ENCODE results near the gene GNB4.

Gene GNB4

DNA sequence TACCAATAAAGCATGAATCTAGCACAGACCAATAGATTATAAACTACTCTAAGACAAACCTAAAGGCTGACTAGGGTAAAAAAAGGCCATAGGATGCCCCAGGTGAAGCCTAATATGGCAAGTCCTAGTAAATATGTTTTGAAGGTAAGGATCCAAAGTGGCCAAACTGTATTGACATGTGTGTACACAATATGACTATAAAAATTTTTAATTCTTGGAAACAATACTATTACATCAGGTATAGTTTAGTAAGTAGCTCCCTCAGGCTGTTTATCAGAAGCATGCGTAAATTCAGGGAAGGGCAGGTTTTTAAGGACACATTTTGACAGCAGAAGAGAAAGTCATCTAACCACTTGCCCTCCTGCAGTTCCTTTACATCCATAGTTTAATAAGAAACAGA lies 18.8 kb downstream of the GNB4 start:
- DNase-seq: no peak

DNA sequence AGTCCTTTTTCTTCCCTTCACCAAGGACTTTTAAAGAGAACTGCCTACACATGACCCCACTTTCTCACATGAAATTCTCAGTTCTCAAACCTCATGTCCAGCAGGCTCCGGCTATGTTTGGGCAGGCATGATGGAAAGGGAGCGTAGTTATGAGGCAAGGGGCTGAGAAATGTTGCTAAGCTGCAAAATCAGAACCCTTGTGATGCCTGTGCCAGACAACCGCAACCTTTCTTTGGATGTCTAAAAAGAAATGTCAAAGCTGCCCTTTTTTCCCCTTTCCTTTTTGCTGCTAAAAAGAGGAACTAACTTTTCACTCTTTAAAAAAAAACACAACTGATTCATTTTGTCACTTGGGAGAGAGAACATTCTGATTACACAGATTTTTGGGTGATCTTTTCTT lies 19.2 kb downstream of the GNB4 start:
- DNase-seq: no peak

DNA sequence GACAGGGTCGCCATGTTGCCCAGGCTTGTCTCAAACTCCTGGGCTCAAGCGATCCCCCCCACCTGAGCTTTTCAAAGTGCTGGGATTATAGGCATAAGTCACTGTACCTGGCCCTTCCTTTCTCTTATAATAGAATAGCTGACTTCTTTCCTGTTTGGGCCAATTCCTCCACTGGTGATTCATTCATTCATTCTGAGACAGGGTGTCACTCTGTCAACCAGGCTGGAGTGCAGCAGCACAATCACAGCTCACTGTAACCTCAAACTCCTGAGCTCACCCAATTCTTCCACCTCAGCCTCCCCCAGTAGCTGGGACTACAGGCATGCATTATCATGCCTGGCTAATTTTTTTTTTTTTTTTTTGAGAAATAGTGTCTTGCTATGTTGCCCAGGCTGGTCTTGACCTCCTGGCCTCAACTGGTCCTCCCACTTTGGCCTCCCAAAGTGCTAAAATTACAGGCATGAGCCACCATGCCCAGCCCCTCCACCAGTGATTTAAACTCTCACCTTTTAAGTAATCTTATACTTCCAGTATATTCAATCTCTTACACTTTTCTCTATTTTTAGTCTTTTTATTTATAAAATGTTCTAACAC lies 20.9 kb downstream of the GNB4 start:
- DNase-seq: no peak

DNA sequence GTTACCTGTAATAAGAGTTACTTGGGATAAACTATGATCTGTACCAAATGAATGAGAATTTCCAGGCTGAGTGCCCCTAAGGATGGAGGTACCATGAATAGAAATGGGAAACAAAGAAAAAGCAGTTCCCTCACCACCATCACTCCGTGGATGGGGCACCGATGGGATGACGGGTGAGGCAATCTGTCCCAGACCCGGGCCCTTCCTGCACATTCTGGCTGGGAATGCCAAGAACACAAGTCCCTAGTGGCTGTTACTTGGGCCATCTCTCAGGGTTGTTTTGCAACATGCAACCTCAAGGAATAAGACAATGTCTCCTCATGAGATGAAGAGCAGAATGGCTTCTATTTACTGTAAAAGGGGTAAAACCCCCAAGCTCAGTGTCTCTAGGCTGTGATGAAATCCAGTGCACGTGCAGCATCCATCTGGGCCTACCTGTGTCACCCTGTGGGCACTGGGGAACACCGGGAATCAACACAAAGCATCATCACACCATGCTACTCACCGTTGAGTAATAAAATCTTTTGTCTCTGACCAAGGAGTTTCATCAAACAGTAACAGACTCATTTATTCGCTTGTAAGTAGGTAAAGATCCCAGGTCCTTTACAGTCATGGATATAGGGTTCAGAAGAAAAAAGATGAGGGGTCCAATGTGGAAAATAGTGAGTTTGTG lies 22.3 kb downstream of the GNB4 start:
- DNase-seq: no peak

DNA sequence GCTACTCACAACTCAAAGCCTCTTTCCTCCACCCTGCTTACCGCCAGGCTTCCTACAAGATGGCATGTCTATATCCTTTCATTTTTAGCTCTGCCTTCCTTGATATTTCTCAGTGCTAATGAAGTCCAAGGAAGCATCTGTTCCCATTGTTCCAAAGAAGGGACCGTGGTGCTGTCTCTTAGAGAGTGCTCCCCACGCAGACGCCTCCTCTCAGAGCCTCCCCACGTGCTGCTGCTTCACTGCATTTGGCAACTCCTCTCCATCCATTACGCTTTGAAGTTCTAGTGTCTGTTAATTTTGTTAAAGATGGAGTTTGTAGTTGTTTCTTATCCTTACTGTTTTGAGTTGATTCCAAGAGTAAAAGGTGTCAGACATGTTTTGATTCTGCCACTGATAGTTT lies 26.2 kb downstream of the GNB4 start:
- DNase-seq: no peak

DNA sequence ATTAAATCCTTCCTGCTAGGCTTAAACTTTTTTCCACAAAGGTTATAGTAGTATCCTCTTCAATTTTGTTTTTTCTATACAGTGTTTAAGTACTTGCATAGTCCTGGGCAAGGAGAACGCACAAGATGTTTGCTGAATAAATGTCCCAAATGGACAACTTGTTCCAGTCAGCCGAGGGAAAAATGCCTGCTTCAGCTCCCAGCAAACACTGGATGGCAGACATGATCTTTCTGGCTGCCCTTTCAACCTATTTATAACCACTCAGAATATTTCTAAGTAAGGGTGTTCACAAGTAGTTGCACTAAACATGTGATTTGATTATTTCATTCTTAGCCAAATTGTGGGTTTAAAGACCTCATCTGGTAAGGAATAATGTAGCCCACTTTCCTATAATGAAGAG lies 29.8 kb downstream of the GNB4 start:
- DNase-seq: no peak

DNA sequence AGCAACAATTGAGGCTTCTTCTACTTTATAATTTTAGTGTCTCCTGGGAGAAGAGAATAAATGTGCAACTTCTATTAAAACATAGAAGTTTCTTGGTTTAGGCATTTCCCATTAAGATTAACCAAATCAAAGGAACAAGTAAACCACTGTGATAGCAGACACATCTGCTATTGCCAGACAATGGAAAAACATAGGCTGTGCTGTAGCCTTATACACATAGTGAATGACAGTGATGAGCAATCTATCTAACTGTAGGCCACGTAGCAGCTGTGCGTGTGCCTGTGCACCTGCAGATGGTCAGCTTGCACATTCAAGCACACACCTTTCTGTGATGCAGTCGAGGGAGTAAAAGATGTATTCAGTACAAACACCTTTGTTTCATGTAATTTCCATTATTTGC lies 32.7 kb downstream of the GNB4 start:
- no peak for DNase-seq

DNA sequence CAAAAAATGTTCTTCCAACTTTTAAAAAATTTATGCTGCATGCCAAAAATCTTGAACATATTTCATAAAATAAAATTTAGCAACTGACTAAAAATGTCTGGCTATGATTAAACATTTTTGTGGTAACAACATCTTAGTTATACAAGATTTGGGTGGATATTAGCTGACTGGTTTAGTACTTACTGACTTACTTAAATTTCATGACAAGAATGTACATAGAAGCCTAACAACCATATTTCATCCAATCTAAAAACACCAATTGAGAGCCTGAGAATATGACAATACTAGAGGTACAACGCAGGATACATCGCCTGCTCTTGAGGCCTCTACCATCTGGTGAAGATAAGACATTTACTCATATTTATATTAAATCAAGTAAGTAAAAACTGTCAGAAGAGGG lies 34.6 kb downstream of the GNB4 start:
- DNase-seq: no peak

DNA sequence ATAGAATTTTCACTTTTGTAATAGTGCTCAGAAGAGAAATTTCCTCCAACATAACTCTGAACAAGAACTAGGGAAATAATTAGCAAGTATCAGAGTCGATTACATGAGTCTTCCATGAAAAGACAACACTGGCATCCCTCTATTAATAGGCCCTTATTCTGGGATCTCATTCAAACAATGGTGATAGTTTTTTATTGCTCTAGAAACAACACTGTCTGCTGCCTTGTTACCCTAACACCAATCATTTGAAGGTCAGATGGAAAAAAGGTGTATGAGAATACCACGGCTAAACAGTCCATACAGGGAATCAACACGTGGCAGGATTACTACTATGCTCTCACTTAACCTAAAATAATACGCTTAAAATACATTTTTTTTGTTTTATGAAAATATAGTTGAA lies 35.9 kb downstream of the GNB4 start:
- DNase-seq: no peak

DNA sequence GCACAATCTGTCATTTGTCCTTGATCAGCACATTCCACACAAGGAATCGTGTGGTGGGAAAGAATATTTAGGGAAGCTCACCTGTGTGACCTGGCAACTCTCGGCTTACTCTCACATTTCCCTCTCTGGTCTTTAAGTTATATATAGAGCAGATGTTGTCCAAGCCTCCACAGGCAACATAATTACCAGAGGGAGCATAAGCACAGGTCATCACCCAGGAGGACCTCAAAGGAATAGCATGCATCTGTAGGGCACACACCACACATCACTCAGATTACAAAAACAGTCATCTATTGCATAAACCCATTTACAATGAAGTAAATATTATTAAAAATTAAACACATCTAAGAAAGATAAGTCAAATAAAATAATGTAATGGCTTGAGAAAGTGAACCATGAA lies 36.5 kb downstream of the GNB4 start:
- DNase-seq: no peak

DNA sequence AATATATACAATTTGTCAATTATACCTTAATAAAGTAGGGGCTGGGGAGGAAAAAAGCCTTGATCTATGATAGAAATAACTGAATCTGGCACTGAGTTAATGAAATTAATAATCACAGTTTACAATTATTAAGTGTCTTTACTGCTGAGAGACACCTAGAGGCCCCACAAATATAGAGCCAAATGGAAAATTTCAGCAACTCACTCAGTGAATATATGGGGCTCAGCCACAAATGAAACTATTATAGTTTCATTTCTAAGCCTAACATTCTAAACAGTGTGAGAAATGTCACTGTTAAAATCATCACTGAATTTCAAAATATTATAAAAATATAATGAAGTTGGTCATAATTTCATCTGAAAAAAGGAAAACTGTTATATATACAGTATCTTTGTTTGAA lies 40.3 kb downstream of the GNB4 start:
- no peak for DNase-seq

DNA sequence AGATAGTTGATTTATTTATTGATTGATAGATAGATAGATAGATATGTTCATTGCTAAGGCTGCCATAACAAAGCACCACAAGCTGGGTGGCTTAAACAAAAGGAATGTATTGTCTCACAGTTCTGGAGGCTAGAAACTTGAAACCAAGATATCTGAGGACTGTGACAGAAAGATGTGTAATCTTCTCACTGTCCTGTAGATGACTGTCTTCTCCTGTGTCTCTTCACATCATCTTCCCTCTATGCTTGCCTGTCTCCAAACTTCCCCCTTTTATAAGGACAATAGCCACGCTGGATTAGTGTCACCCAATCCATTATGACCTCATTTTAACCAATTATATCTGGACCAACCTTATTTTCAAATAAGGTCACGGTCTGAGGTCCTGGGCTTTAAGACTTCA lies 40.9 kb downstream of the GNB4 start:
- no peak for DNase-seq

DNA sequence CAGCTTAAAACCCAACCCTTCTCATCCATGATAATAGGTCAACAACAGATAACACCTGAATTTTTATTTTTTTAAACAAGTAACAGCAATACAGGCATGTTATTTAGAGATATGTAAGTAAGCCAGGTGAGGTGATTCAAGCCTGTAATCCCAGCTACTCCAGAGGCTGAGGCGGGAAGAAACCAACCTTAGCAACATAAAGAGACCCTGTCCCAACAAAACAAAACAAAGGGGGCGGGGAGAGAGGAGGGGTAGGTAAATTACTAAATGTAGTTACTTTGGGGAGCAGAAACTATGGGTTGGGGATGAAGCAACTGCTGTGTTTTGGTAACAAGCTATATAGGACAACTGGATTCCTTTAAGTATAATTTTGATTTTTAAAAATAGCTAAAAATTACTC lies 47.0 kb downstream of the GNB4 start:
- no peak for DNase-seq

DNA sequence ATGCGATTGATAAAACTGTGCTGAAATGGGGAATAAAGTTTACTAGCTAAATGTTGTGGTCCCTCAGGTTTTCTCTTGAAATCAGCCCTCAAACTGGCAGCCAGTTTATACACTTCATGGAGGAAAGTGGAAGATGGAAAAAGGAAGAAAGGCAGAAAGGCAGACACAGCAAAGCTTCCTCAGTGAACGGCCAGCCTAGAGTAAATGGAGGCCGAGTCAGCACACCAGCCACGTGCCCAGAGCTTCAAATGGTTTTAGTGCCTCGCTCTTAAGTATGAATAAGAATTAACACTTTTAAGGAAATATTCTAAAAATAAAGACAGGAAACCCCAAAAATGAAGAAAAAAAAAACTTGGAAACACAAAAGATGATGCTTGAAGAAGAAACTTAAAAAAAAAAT lies 48.3 kb downstream of the GNB4 start:
- DNase-seq: no peak

DNA sequence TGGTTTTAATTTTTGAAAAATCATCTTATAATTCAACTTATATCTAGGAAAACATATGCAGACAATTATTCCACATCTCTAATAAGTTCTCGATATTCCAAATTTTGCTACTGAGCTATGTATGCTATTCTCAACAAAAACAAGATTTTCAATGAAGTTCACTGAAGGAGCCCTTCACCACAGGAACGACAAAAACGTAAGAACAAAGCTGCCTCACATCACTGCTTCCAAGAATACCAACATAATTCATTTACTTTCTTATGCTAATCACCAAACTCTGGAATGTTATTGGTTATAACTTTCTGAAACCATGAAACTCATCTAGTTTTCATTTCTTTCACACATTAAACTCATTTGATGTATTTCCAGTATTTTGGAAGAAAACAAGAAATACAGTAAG lies 49.7 kb downstream of the GNB4 start:
- DNase-seq: no peak

DNA sequence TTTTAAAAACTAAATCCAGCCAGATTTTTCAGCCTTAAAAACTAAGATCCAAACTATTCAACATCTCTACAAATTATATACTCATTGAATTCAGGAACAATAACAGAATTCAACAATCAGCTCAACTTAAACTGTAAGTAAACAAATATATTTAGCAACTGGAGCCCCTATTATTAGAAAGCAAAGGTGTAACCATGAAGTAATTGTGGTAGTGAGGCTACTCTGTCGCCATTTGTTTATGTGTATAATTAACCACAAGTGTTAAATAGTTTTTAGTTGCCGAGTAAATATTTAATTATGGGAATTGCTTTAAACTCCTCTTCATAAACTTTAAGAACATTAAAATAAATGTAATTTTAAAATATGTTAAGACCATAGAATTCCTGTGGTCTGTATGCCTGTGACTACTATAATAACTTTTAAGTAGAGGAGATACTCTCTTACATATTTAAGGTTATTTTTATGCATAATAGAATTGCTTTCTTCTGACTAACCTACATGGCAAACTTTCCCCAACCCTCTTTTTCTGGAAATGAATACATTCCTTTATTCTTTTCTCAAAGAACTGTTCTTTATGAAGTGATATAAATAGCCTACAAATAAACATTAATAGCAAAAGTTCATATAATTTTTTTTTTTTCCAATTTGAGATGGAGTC lies 52.6 kb downstream of the GNB4 start:
- no peak for DNase-seq

DNA sequence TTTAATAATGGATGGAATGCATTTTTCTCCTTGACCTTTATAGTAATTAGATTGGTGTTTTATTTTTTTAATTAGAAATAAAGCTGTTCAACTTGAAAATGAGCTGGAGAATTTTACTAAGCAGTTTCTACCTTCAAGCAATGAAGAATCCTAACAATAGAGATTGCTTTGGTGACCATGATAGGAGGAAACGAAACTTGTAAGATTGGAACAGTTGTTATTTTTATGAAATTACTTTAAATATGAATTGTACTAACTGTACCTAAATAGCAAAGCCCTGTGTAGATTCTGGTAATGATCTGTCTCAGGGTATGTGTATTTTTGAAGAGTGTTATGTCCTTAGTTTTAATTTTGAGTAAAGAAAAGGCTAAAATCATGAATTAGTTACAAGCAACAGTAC lies 59.4 kb downstream of the GNB4 start:
- no peak for DNase-seq

DNA sequence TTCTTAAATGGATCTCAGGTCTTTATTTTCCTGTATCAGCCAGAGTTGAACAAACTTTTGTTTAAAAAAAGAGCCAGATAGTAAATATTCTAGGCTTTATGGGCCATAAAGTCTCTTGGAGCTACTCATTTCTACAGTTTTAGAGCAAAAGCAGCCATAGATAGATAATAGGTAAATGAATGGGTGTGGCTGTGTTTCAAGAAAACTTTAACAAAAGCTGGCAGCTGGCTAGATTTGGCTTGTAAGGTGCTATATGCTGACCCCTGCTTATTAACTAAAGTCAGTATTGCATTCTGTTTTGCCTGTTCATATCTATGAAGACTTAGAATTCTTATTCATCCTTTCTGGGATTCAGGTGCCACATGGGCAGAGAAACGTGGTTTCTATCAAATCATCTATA lies 74.8 kb downstream of the GNB4 start:
- DNase-seq: no peak

DNA sequence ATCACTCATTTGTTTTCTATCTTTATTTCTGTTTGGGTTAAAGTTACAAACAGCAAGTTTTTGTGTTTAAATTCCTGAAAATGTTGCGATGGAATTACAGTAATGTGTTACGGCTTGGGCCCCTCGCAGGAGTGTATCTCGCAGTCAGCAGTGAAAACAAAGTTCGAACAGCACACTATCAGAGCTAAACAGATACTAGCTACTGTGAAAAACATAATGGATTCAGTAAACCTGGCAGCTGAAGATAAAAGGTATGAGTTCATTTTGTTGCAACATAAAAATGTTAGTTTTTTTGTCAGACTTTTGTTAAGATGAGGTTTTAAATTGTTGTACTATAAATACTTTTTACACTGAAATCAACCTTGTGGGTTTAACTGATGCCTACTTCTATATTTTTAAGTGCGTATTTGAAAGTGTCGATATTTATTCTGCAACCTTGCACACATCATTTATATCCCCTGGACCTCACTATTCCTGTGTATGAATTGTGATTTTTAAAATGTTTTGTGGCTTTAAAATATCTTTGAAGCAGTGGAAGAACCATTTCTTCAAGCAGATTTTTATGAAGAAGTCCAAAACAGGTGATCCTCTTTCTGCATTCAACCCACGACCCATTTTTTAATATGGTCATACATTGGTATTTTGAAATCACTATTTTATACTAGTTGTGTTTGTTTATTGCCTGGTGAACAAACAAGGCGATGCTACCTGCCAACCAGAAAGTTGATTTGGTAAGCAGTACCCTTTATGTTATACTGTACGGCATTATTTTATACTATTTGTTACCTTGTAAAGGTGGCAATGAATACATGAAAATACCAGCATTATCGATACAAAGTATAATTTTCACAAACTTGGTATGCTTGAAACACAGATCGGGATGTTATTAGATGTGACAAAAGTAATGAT lies 75.9 kb downstream of the GNB4 start:
- no peak for DNase-seq

DNA sequence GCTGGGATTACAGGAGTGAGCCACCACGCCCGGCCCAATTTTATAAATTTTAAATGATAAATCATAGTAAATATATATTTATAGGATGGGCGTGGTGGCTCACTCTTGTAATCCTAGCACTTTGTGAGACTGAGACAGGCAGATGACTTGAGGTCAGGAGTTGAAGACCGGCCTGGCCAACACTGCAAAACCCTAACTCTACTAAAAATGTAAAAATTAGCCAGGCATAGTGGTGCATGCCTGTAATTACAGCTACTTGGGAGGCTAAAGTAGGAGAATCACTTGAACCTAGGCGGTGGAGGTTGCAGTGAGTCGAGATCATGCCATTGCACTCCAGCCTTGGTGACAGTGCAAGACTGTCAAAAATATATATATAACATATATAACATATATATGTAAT lies 77.3 kb downstream of the GNB4 start:
- DNase-seq: no peak

DNA sequence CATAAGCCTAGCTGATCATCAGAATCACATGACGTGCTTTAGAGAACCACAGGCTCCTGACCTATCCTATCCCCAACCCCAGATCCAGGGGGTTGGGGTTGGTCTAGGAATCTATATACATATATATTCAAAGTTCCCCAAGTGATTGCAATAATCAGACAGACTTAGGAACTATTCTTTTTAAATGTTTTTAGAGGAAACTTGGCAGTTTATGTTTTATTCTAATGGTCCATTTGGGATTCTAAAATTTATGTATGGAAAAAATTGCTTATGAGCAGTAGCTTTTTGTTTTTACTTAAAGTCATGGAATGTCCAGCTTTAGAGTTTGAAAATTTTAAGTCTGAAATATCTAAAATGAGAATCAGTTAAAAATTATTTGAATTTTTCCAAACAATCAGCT lies 81.6 kb downstream of the GNB4 start:
- DNase-seq: no peak

DNA sequence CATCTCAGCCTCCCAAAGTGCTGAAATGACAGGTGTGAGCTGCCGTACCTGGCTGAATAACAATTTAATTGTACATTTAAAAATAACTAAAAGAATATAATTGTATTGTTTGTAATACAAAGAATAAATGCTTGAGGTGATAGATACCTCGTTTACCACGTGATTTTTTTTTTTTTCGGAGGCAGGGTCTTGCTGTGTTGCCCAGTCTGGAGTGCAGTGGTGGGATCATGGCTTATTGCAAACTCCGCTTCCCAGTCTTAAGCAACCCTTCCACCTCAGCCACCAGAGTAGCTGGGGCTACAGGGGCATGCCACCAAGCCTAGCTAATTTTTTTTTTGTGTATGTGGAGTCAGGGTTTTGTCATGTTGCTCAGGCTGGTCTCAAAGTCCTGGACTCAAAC lies 87.9 kb downstream of the GNB4 start:
- no peak for DNase-seq

DNA sequence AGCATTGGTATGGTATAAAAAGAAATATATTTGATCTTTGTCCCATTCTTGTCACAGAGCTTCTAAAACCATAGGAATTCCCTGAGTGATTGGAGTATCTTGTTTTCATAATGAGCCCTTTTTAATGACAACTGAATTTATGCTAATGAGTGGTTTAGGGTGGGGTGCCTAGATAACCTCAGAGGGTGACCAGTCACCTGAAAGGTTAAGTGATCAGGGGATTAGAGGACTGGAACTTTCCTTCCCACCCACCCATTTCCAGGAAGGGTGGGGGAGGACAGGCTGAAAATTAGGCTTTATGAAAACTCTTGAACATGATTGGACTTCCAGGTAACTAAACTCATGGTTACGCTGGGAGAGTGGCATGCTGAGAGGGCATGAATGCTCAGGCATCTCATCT lies 95.3 kb downstream of the GNB4 start:
- no peak for DNase-seq
